Muscle of arm (tissue), 12 donors: ENCODE data around the gene ATP11C. TPM values are rescaled to one million over a fixed set of nuclear protein-coding genes. Genes with fewer than 3 reads are reported as not detected.

Source experiments
- DNase-seq: peaks from one replicate; pipeline ENCODE4 v3.0.0-alpha.2; 2013
- polyA plus RNA-seq, 12 donors: library from polyadenylated mRNA; unstranded; fragments of 120-200 nt; gene quantifications; one replicate each; pipeline ENCODE4 v1.2.1, GENCODE V29; 2013; ENCODE audit not compliant: insufficient read length in 12 of 12

Gene ATP11C
- polyA plus RNA-seq, 12 donors: 9.8 to 19.8 (median 15.5) TPM; not detected in 1

DNA sequence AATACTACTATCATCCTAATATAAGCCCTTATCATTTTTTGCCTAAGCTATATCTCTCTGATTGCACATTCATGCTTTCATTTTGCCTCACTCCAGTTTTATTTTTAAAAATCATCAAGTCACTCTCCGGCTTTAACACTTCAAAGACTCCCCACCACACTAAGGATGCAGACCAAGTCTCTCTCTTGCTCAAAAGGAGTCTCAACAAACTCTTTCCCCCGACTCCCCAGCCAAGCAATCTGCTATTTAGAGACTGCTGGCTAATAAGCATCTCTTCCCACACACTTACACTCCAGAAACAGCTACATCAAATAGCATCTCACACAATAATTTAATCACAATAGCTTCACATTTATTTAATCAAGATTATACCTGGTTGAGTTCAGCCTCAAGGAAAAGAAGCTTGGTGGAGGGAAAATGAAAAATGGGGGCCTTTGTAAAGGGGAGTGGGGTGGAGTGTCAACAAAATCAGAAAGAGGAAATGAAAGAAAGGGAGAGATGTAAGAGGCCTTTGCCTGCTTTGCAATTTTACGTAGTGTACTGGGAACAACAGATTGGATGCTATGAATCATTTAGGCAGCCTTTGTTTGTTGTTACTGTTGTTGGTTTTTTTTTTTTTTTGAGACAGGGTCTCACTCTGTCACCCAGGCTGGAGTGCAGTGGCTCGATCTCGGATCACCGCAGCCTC is 120.8 kb downstream of the ATP11C start:
- no peak for DNase-seq

DNA sequence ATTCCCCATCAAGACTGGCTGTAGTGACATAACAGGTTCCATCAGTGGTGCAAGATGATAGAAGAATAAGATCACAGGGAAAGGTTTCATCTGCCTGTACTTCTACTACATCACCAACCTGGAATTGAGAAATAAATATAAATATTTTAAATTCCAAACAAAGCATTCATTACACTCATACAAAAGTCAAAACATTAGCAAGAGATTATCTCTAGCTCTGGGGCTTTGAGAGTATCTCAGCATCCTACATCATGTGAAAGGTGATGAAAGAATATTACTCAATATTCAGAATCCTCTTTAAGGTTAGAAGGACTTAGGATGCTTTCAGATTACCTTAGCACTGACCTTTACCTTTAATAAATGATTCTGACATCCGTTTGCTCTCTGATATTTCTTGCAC is 128.4 kb downstream of the ATP11C start:
- no peak for DNase-seq

DNA sequence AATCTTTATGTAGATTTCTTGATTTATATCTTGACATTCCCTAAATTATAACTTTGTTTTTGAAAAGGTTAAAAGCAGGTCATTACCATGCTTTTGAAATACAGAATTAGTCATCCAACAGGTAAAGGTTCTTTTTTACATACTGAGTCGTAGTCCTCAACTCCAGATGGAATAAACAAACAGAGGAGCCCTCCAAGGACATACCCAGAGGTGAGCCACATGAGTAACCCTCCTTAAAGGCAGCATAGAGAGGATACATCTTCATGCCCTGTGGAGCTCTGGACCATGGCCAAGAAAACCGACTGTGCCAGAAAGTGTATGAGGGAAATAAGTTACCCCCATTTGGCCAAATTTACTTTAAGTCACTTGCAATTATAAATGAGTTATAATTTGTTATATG is 129.6 kb downstream of the ATP11C start:
- no peak for DNase-seq

DNA sequence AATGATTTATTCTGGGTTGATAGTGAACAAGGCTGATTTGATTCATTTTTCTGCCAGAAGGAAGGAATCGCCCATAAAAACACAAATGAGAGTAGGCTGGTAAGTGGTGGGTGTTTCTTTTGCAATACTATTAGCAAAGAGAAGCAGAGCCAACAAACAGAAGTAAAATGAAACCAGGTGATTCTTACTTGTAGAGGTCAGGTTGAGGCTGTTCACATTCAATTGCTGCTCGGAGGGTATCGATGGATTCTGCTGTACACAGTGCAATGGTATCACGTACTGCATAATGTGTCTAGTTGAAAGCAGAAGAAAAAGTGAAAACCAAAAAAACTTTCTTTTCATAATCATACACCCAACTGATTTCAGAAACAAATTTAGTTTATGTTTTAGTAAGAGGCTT is 130.8 kb downstream of the ATP11C start:
- DNase-seq: no peak

DNA sequence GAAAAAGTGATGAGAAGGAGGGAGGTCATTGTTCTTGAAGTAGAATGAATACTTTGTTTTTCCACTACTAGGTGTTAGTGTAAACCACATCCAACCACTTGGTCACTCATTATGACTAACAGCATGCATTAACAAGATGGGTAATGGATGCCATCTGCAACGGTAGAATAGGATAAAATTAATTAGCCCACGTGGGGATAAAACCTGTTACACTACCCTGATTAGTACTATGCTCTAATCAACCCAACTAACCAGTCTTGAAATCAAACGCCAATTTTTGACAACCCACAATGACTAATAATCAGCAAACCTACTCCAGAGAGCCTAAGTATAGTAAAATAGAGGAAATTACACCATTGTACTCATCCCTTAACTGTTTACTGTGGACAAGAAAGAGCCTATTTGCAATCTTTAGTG is 131.4 kb downstream of the ATP11C start:
- DNase-seq: no peak

DNA sequence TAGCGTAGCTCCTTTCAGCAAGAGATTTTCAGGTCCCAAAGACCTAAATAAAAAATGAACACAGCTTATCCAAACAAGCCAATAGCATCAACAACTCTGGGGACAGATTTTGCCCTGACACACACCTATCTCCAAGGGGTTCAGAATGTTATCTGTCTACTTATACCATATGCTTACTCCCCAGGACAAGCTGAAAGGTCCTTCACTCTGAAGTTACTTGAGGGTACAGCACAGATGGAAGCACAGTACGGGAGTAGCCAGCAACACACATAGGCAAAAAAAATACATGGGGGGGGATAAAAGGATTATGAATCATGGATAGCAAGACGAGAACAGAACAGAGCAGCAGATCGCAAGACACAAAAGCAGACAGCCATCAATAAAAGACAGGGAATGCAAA is 134.2 kb downstream of the ATP11C start:
- no peak for DNase-seq

DNA sequence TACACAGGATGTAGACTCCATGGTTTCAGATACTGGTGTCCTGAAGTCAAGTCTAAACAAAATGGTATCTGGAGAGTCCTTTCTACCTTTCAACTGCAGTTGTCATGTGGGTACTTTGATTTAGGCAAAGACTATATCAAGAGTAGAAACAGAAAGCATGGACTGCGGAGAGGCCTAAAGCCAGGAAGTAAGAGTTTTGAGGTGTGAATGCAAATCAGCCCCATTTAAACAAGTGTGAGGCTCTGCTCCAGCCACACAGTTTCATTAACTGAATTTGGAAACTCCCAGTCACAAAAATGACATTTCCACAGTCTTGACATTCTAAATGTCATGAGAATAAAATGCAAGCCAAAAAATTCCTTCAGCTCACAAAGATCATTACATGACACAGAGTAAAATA is 137.7 kb downstream of the ATP11C start:
- no peak for DNase-seq

DNA sequence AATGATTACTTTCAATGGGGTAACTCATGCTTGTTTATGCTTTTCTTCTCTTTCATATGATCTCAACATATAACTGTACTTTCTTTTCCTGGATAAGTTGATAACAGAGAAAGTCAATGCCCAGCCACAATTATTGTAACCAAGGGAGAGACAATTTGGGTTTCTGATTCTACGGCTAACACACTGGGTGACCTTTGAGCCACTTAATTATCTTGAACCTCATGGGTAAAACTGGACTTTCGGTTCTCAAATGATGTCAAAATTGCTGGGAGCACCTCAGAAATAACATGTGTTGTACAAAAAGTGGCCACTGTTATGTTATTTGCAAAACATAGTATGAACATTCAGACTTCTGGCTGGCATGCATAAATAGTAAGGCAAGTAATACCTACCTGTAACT is 145.3 kb downstream of the ATP11C start:
- no peak for DNase-seq

DNA sequence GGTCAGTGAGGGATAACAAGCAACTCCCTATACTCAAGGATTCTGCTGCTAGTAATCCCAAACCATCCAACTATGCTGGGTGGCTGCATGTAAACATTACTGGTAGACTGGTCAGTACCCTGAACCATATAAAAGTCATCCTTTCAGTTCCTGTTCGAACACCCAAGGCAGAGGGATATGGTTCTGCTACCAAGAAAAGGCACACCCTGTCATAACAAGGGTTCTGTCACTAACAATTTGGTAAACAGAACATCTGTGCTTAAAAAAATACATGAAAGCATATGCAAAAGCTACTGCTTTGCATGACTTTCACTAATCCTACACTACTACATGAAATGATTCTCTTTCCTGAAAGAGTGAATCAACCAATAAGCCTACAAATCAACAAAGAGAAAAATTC is 148.0 kb downstream of the ATP11C start:
- no peak for DNase-seq

DNA sequence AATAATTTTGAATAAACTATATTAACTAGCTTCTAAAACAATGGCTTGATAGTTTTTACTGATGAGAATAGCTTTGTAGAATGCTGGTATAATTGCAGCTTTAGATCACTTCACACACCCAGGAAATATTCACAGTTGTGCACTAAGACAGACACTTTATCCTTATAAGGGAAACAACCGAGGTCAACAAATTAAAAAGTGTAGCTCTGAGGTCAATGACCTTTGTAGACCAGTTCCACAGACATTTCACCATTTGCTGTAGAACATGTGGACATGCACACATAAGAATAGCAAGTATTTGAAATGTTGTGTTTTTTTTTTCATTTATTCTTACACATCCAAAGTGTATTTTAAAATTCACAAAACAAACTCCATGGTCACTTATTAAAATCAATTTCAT is 148.9 kb downstream of the ATP11C start:
- DNase-seq: no peak

DNA sequence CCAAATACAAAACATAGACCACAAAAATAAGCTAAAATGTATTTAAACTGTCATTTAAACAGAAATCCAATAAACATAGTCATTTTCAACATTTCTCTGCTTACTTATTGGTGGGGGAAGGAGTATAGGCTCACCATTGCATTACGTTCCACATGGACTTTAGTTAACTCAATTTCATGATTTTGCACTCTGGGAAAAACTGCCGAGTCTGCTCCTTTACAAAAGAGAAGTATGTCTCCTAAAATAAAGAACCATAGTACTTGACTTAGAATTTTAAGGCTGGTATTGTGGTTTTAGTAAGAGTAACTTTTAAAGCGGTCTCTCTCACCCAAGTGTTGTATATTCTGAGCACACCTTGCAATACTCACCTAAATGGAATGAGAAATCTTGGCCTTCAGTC is 149.8 kb downstream of the ATP11C start:
- no peak for DNase-seq

DNA sequence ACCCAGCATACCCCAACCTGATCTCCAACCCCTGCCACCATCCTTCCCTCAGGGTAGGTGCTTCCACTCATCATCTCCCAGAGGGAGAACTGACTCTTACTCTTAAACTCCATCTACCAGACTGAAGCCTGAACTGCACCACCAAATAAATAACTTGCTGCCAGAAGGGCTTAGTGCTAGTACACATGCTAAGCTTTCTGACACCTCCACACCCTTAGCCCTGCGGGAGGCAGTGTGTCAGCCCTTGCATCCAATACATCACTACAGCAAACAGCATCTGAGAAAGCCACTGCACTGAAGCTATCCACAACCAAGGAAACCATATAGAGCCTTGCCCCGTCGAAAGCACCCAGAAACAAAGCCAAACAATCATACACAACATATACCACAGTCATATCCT is 156.3 kb downstream of the ATP11C start:
- no peak for DNase-seq

DNA sequence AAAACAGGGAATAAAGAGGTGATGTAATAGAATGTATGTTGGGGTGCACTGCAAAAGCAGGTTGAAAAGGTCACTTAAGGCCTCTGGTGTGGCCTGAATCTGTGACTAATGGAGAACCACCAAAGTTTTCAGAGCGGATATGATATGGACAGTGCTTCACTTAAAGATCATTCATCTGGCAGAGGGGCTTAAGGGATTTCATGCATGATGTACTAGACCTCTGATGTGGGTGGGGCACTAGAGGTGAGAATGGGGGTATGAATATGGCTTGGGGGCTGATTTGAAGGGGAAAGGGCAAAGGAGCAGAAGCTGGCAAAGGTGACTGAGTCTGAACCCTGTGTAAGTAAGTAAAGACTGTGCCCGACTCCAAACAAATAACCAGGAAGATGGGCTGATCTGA is 162.5 kb downstream of the ATP11C start:
- DNase-seq: no peak

DNA sequence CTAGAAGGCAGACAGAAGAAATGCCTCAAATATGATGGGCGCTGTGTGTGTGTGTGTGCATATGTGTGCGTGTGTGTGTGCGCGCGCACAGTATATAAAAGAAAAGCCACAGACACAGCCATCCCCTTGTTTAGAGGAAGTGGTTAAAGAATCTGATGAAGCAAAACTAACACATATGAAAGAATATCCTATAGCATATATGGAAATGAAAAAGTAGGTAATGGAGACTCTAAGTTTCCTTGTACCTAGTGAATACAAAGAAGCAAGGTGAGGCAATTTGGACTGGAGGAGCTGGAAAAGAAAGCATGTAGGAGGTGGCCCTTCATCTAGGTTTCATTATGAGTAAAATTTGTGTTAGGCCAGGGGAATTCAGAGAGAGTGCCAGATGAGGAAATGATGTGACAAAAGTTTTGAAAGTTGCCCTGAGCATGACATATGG is 166.3 kb downstream of the ATP11C start:
- no peak for DNase-seq

DNA sequence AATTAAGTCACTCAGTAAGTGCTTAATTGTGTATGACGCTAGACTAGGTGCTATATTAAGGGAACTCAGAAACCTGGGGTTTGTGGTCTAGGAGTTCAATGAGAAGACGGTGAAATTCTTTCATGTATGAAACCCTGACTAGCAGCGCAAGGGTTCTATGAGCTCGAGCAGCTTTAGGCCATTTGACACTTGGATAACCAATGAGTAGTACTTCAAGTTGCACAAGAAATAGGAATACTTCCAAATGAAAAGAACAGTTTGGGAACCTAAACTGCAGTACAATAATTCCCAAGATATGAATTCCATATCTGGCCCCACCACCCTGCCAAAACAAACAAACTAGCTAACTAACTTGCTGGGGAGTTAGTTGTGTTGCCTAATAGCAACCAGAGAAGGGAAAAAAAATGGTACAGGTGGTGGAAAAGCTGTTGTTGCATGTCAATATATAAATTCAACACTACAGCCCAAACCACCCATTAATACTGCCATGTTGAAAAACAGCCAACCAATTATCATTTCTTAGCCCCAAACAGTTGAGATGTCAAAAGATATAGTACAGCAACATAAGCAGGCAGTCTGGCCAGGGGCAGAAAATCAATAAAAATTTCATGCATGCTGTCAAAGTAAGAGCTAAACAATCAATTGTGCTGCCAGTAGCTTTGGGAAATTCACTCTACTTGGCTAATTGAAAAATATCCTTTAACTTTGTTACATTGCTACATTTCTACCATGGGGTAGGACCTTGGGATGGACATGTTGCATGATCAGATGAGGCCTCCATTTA is 170.3 kb downstream of the ATP11C start:
- DNase-seq: no peak

DNA sequence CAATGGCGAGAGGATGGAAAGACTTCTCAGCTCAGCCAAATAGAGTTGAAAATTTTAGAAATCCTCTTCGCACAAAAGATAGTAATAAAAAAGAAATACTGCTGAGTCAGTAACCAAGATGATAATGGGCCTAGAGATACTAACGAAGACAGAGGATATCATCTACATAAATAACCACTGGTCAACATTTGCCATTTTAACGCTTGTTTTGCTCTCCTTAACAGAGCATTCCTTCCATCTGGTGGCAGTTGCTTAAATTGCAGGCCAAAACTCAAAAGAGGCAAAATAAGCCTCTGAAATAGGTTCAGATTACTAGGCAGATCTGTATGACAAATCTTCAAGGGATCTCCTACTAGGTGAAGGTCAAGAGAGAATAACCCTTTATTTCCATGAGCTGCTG is 173.2 kb downstream of the ATP11C start:
- DNase-seq: no peak

DNA sequence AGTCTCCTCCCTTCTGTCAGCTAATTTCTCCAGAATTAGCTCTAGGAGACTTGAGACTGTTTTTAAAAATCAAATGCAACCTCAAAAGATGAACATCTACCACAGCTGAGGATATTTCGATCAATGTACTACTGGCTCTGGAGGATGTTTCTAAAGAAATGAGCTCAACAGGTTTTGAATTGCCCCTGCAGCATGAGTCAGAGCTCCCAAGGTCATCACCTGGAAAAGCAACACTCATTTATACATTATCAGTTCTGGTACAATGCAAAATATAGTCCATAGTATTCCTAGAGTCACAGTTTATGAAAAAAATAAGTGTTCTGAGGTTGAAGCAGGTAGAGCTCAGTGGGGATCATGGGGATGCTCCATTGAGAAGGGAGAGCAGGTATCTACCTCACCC is 174.0 kb downstream of the ATP11C start:
- no peak for DNase-seq

DNA sequence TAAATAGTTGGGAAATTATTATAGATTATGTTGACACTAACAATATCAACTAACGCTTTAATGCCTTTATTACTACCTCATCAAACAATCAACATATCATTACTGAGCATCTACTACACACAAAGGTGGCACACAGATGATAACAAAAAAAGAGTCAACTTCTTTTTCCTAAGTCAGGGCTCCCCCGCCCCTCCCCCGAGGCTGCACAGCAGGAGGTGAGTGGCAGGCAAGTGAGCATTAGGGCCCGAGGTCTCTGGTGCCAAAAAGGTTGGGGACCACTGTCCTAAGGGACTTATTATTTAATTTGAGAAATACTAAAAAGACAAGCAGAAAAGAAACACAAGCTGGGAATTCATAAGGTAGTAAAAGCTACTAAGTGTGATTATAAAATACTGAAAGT is 174.6 kb downstream of the ATP11C start:
- no peak for DNase-seq

DNA sequence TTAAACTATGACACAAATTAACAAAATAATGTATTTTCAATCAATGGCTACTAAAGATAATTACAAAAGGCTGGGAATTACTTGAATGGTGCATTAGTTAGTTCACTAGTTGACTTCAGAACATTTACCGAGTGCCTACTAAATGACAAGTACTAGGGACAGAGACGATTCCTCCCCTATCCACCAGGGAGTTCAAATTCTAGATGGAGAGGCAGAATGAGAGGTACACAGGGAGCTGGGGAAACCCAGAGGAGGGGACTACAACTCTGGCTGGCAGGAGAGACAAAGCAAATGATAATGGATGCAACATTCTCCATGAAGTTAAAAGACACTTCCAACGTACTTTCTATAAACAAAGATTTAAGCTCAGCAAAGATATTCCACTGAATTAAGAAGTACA is 181.8 kb downstream of the ATP11C start:
- no peak for DNase-seq

DNA sequence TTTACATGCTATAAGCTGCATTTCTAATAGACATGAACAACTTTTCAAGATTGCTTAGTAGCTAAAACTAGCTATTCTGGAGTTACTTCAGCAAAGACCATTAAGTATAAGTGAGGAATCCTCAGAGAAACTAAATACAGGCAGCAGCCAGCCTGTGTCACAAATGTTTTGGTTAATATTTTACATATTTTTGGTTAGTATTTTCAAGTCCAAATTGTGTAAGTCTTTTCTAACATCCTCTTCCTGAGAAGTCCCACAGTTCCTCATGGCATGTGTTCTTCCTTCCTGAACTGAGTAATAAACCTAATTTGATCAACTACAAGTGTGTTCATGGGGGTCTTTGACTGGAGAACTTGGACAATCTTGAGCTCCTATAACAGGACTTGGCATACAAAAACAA is 182.5 kb downstream of the ATP11C start:
- DNase-seq: no peak

DNA sequence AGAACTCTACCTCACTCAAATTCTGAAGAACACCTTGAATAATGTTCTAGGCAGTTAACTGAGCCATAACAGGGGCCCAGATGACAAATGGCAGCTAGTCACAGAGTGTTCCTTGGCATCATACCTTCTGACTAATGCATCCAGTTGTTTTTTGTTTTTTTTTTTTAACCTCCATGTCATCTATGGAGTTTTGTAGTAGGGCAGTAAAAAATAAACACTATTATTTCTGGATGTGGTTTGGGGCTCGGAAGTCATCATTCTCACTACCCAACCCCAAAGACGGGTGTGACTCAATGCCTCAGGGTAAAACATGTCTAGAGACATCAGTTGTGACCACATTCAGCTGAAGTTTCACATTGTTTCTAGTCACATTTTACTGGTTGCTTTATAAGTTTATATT is 193.7 kb downstream of the ATP11C start:
- no peak for DNase-seq

DNA sequence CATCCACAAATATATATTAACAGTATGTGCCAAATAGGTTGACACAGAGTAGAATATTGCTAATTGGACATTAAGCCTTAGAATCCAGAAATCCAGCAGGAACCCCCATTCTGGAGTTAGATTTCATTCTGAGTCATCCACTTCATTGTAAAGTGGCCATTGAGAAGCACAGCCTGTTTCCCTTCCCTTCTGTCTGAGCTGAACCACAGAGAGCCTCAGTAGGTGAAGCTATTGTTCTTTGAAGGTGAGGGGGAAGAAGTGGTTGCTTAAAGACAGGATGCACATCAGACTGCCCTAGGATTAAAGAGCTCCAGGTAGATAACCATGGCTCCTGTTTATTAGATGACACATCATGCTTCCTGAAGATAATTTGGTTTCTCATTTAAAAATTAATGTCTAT is 194.3 kb downstream of the ATP11C start:
- DNase-seq: no peak

DNA sequence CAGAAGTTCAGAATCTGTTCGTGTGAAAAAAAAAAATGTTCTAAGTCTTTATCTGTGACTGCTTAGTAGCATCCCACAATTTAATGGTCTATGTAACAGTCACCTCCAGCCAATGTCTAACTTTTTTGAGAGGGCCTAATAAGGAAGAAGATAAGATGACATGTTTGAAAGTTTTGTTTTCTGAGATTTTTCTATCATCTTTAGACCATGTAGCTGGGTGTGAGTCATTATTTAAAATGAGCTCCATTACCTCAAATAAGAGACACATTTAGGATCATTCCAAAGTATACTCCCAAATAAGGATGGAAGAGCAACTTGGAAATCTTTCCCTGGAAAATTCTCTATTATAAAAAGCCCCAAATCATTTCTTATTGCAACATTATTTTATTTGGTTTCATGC is 196.7 kb downstream of the ATP11C start:
- no peak for DNase-seq

DNA sequence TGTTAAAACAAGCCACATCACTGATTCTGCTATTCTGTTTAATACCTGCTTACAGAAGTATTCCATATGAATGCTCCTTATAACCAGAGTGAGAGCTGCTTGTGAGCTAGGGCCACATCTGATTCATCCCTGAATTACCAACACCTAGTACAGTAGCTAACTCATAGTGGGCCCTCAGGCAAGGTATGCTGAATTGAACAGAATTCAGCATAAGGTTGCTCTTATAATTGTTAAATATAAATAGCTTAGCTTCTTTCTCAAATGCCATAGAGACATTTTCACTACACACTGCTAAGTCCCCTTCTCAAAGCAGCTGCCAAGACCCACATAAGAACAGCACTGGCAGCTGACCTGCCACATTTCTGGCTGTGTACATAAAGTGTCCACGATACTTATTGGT is 197.9 kb downstream of the ATP11C start:
- no peak for DNase-seq
